Left forelimb (tissue), 1 donor: Measurements from ENCODE around the gene ABCA4.
"Not testable (repeated sequence)": the region's sequence is repeated elsewhere in the genome, so short reads cannot be mapped to it uniquely, and the experiment has no call there.

Experiments used
- DNase-seq: peaks from one replicate; pipeline ENCODE4 v3.0.0-alpha.2; 2018; ENCODE audit warnings: low spot score

ABCA4 gene

GRCh38 chr1:93979040-93979717 is 141.8 kb downstream of the ABCA4 start:
- no peak for DNase-seq

- no peak for DNase-seq
These were observed 143.4 kb downstream of the ABCA4 start for GRCh38 chr1:93977598-93977945.

- DNase-seq: no peak
These were observed 144.0 kb downstream of the ABCA4 start for GRCh38 chr1:93976711-93977597.

GRCh38 chr1:93976291-93976690 is 144.7 kb downstream of the ABCA4 start:
- no peak for DNase-seq

- no peak for DNase-seq
These were observed 148.6 kb downstream of the ABCA4 start for GRCh38 chr1:93972341-93972740.

GRCh38 chr1:93969887-93970286 is 151.1 kb downstream of the ABCA4 start:
- DNase-seq: no peak

GRCh38 chr1:93969371-93969770 is 151.6 kb downstream of the ABCA4 start:
- no peak for DNase-seq

GRCh38 chr1:93967306-93967705 is 153.6 kb downstream of the ABCA4 start:
- DNase-seq: no peak

GRCh38 chr1:93965888-93966287 is 155.1 kb downstream of the ABCA4 start:
- DNase-seq: no peak

GRCh38 chr1:93965256-93965655 is 155.7 kb downstream of the ABCA4 start:
- no peak for DNase-seq

GRCh38 chr1:93964777-93965200 is 156.2 kb downstream of the ABCA4 start:
- no peak for DNase-seq

GRCh38 chr1:93964096-93964776 is 156.7 kb downstream of the ABCA4 start:
- DNase-seq: no peak

GRCh38 chr1:93963585-93963984 is 157.4 kb downstream of the ABCA4 start:
- no peak for DNase-seq

- no peak for DNase-seq
These were observed 159.0 kb downstream of the ABCA4 start for GRCh38 chr1:93961906-93962305.

GRCh38 chr1:93961443-93961842 is 159.5 kb downstream of the ABCA4 start:
- DNase-seq: no peak

- DNase-seq: no peak
These were observed 160.3 kb downstream of the ABCA4 start for GRCh38 chr1:93960641-93961147.

GRCh38 chr1:93959413-93959812 is 161.5 kb downstream of the ABCA4 start:
- no peak for DNase-seq

- no peak for DNase-seq
These were observed 162.2 kb downstream of the ABCA4 start for GRCh38 chr1:93958726-93959100.

GRCh38 chr1:93958032-93958725 is 162.8 kb downstream of the ABCA4 start:
- DNase-seq: no peak

GRCh38 chr1:93955765-93956164 is 165.2 kb downstream of the ABCA4 start:
- DNase-seq: no peak

- DNase-seq: not testable (repeated sequence)
These were observed 173.8 kb downstream of the ABCA4 start for GRCh38 chr1:93947002-93947686.
